GM23248 (cell line): Measurements from ENCODE around the gene CPSF4L. TPM values are rescaled to one million over a fixed set of nuclear protein-coding genes. Genes with fewer than 3 reads are reported as not detected.

Experiments
- DNase-seq: peaks from one replicate; pipeline ENCODE4 v3.0.0-alpha.2; 2015
- H2AFZ ChIP-seq: fragments of 200-600 bp; sonication (generic); 2 replicates; pipeline ENCODE4 v1.6.1; 2016; ENCODE audit warnings: antibody characterized with exemption
- H3F3A ChIP-seq: fragments of 200-600 bp; sonication (generic); 2 replicates; pipeline ENCODE4 v1.6.1; 2016; ENCODE audit warnings: mild to moderate bottlenecking, antibody characterized with exemption, mixed run types; ENCODE audit not compliant: insufficient read depth
- H3K27ac ChIP-seq: fragments of 200-600 bp; sonication (generic); 2 replicates; pipeline ENCODE4 v1.5.1; 2016; ENCODE audit warnings: mild to moderate bottlenecking
- H3K27me3 ChIP-seq: fragments of 200-600 bp; sonication (generic); replicated peaks from 2 replicates; pipeline ENCODE4 v1.6.1; 2016; ENCODE audit warnings: mild to moderate bottlenecking; ENCODE audit not compliant: insufficient read depth
- H3K36me3 ChIP-seq: fragments of 200-600 bp; sonication (generic); 2 replicates; pipeline ENCODE4 v1.6.1; 2016; ENCODE audit warnings: low read depth, mild to moderate bottlenecking
- H3K4me1 ChIP-seq: fragments of 200-600 bp; sonication (generic); 2 replicates; pipeline ENCODE4 v1.6.1; 2016; ENCODE audit warnings: mild to moderate bottlenecking; ENCODE audit not compliant: insufficient read depth
- H3K4me2 ChIP-seq: fragments of 200-600 bp; sonication (generic); one replicate; pipeline ENCODE4 v1.6.1; 2016; ENCODE audit warnings: mild to moderate bottlenecking; ENCODE audit not compliant: unreplicated experiment
- H3K4me3 ChIP-seq: fragments of 200-600 bp; sonication (generic); 2 replicates; pipeline ENCODE4 v1.5.1; 2016; ENCODE audit warnings: mild to moderate bottlenecking
- H3K79me2 ChIP-seq: fragments of 200-600 bp; sonication (generic); 2 replicates; pipeline ENCODE4 v1.6.1; 2016; ENCODE audit warnings: mild to moderate bottlenecking; ENCODE audit not compliant: insufficient read depth
- H3K9ac ChIP-seq: fragments of 200-600 bp; sonication (generic); 2 replicates; pipeline ENCODE4 v1.6.1; 2016; ENCODE audit warnings: mild to moderate bottlenecking
- H3K9me2 ChIP-seq: fragments of 200-600 bp; sonication (generic); 2 replicates; pipeline ENCODE4 v1.6.1; 2016; ENCODE audit warnings: mixed run types, mild to moderate bottlenecking, moderate library complexity; ENCODE audit not compliant: insufficient read depth
- H3K9me3 ChIP-seq: fragments of 200-600 bp; sonication (generic); one replicate; pipeline ENCODE4 v1.6.1; 2017; ENCODE audit warnings: low read depth
- H4K20me1 ChIP-seq: fragments of 200-600 bp; sonication (generic); 2 replicates; pipeline ENCODE4 v1.6.0; 2016; ENCODE audit not compliant: insufficient read depth
- EZH2 ChIP-seq: fragments of 200-600 bp; sonication (generic); IDR thresholded peaks from 2 replicates; pipeline ENCODE4 v1.6.1; 2018; ENCODE audit warnings: antibody characterized with exemption, mild to moderate bottlenecking; ENCODE audit not compliant: insufficient read depth, poor library complexity, severe bottlenecking
- EZH2phosphoT487 ChIP-seq: fragments of 200-600 bp; sonication (generic); IDR thresholded peaks from 2 replicates; pipeline ENCODE4 v1.6.1; 2018; ENCODE audit warnings: antibody characterized with exemption, moderate library complexity, mild to moderate bottlenecking, low read depth; ENCODE audit not compliant: insufficient read depth
- WGBS, 2 experiments: methylation state at CpG; one replicate each; pipeline ENCODE4 v1.1.6; 2015 to 2017; ENCODE audit warnings: low lambda C conversion rate in 2 of 2, low coverage in 1 of 2; ENCODE audit errors: missing lambda C conversion rate in 2 of 2; 5-methylcytosine and 5-hydroxymethylcytosine counted together
- in situ Hi-C: fragments of 300-500 bp; cut with MboI; formaldehyde crosslinking; loops from 2 replicates; pipeline ENCODE4 v1.15.0; 2020
- polyA plus RNA-seq: library from polyadenylated mRNA; unstranded; fragments of >200 nt; fragmentation: Nextera tagmentation; extraction: Ambion mirVana; gene quantifications from 2 replicates; pipeline ENCODE4 v1.2.1, GENCODE V29; 2016
- total RNA-seq: library from RNA; depleted of rRNA; stranded (reverse); fragments of >200 nt; shearing (Covaris generic); gene quantifications from 2 replicates; pipeline ENCODE4 v1.2.3, GENCODE V29; 2014; rRNA removed

The CPSF4L gene
- total and polyA plus RNA-seq, 2 experiments from 2014 or later: not detected

DNA sequence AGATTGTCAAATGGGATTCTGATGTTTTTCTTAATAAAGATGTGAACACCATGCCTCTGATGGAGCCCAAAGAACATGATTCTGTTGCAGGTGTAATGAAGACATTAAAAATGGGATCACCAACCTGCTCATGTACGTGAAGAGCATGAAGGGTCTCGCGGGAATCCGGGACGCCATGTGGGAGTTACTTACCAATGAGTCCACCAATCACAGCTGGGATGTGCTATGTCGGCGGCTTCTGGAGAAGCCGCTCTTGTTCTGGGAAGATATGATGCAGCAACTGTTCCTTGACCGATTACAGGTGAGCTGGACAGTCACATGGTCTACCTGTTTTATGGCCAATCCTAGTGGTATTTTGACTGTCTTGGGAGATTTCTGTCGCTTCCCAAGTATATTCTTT lies 61.2 kb downstream of the CPSF4L start:
- Histone ChIP-seq H3K9me3 (no peaks in the 10 kb centered on the region), H3K4me3 (no peak overlapping the region), H3K4me1 (no peaks in the 10 kb centered on the region), H3F3A (peaks cover 7% of the 10 kb centered on the region; the same call in 1 of the 2 replicates), H3K79me2 (peaks cover 60% of the 10 kb centered on the region), H3K27me3 (no peaks in the 10 kb centered on the region), H2AFZ (no peak overlapping the region), H3K9me2 (no peaks in the 10 kb centered on the region), H4K20me1 (no peaks in the 10 kb centered on the region), H3K9ac (no peak overlapping the region), H3K27ac (no peak overlapping the region), H3K36me3 (peaks cover 73% of the 10 kb centered on the region), H3K4me2 (no peak overlapping the region)
- in situ Hi-C loops: no loop called here
- no peak for DNase-seq
- 94 to 100% methylated on average over 10 of the region's 10 CpGs for WGBS, 2 experiments
- TF ChIP-seq EZH2 (no peak), EZH2phosphoT487 (no peak)

DNA sequence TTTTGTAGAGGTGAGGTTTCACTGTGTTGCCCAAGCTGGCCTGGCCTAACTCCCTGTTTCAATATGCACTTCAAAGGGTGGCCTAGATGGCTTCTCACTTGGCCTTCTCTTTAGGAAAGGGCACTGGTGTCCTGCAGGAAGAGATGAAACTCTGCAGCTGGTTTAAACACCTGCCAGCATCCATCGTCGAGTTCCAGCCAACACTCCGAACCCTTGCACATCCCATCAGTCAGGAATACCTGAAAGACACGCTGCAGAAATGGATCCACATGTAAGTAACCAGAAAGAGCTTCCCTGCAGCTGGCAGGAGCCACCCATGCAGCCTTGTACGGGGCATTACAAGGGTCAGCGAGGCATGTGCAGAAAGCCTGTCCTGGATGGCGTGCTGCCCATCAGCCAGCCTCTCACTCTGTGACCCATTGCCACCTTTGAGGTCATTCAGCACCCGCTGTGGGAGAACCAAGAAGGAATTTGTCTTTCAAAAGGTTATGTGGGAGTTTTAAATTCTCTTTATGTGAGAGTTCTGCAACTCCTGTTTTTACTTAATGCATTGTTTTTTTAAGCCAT lies 61.8 kb downstream of the CPSF4L start:
- H3F3A ChIP-seq: peaks cover 7% of the 10 kb centered on the region; the same call in 1 of the 2 replicates
- H3K36me3 ChIP-seq: peaks cover 67% of the 10 kb centered on the region
- H2AFZ ChIP-seq: no peak overlapping the region
- no peak overlapping the region for H3K4me3 ChIP-seq
- peaks cover 62% of the 10 kb centered on the region for H3K79me2 ChIP-seq
- no peaks in the 10 kb centered on the region for H4K20me1 ChIP-seq
- peaks cover 4% of the 10 kb centered on the region; the same call in 1 of the 2 replicates for H3K4me1 ChIP-seq
- in situ Hi-C loops: no loop called here
- no peaks in the 10 kb centered on the region for H3K9me2 ChIP-seq
- DNase-seq: no peak
- no peaks in the 10 kb centered on the region for H3K9me3 ChIP-seq
- 89% methylated on average over 8 of the region's 8 CpGs for WGBS, 2 experiments
- TF ChIP-seq EZH2phosphoT487 (no peak), EZH2 (no peak)
- H3K4me2 ChIP-seq: no peak overlapping the region
- no peak overlapping the region for H3K27ac ChIP-seq
- no peak overlapping the region for H3K9ac ChIP-seq
- no peaks in the 10 kb centered on the region for H3K27me3 ChIP-seq

DNA sequence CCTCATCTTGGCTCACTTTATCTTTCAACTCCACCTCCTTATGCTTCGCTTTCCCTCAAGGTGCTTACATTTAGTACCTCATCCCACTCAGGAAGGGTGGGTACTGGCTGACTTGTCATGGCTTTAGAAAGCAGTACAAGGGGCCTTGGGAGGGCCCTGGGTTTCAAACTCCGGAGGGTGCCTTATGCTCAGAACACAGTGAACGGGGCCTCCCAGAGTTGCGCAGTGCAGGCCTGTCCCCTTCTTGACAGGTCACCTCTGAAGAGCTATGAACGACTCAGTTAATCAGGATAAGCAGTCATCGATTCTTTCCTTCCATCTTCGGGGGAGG lies 62.8 kb downstream of the CPSF4L start:
- no peak for TF ChIP-seq EZH2
- no peak for TF ChIP-seq EZH2phosphoT487
- Histone ChIP-seq H3K79me2 (peaks cover 69% of the 10 kb centered on the region), H3K9me3 (no peaks in the 10 kb centered on the region), H3K4me1 (peaks cover 9% of the 10 kb centered on the region; the same call in 1 of the 2 replicates), H3K27ac (no peak overlapping the region), H3K27me3 (no peaks in the 10 kb centered on the region), H3K36me3 (peaks cover 62% of the 10 kb centered on the region), H3F3A (peaks cover 7% of the 10 kb centered on the region; the same call in 1 of the 2 replicates), H4K20me1 (no peaks in the 10 kb centered on the region), H3K9ac (no peak overlapping the region), H3K4me3 (no peak overlapping the region), H2AFZ (no peak overlapping the region), H3K4me2 (no peak overlapping the region), H3K9me2 (no peaks in the 10 kb centered on the region)
- 79 to 82% methylated on average over 7 of the region's 7 CpGs for WGBS, 2 experiments
- in situ Hi-C loops: no loop called here
- no peak for DNase-seq

Other genes with a start within 250 kb of the CPSF4L start
- gene SLC39A11, start 169.2 kb downstream of the CPSF4L start, total RNA-seq: 11.7 and 15.2 TPM in 2 replicates
- 15.6 and 16.4 TPM in 2 replicates for gene SLC39A11, start 169.2 kb downstream of the CPSF4L start, polyA plus RNA-seq
- not detected in 2 replicates for gene SSTR2, start 96.9 kb downstream of the CPSF4L start, total RNA-seq
- gene SSTR2, start 96.9 kb downstream of the CPSF4L start, polyA plus RNA-seq: 0.06 TPM in 2 replicates
- 20.2 and 20.4 TPM in 2 replicates for gene COG1, start 68.8 kb downstream of the CPSF4L start, total RNA-seq
- gene COG1, start 68.8 kb downstream of the CPSF4L start, polyA plus RNA-seq: 31.8 and 34.1 TPM in 2 replicates
- 30.6 and 34.6 TPM in 2 replicates for gene CDC42EP4, start 50.1 kb upstream of the CPSF4L start, total RNA-seq
- 31.2 and 35.4 TPM in 2 replicates for gene CDC42EP4, start 50.1 kb upstream of the CPSF4L start, polyA plus RNA-seq